Neuronal stem cell (in vitro differentiated cells): Measurements from ENCODE around the gene UBQLN1.
"Not testable (repeated sequence)": the region's sequence is repeated elsewhere in the genome, so short reads cannot be mapped to it uniquely, and the experiment has no call there.

Experiments
- DNase-seq: peaks from one replicate; pipeline ENCODE4 v3.0.0-alpha.2; 2013; ENCODE audit warnings: low spot score
- H2AFZ ChIP-seq: one replicate; pipeline ENCODE4 v1.6.1; 2013; ENCODE audit warnings: mild to moderate bottlenecking, low read length, inconsistent platforms
- H2AK5ac ChIP-seq: 2 replicates; pipeline ENCODE4 v1.6.1; 2013; ENCODE audit warnings: low read depth, mild to moderate bottlenecking, inconsistent platforms, low read length, moderate library complexity, mixed read lengths
- H2BK120ac ChIP-seq: 2 replicates; pipeline ENCODE4 v1.6.1; 2013; ENCODE audit warnings: low read depth, mild to moderate bottlenecking, inconsistent platforms, low read length, moderate library complexity, mixed read lengths
- H2BK12ac ChIP-seq: one replicate; pipeline ENCODE4 v1.6.1; 2013; ENCODE audit warnings: low read length, inconsistent platforms
- H2BK15ac ChIP-seq: 2 replicates; pipeline ENCODE4 v1.6.1; 2013; ENCODE audit warnings: mild to moderate bottlenecking, low read length, inconsistent platforms, mixed read lengths
- H2BK5ac ChIP-seq: one replicate; pipeline ENCODE4 v1.6.1; 2013; ENCODE audit warnings: inconsistent platforms, mild to moderate bottlenecking, low read length, moderate library complexity
- H3K14ac ChIP-seq: one replicate; pipeline ENCODE4 v1.6.1; 2013; ENCODE audit warnings: low read length, inconsistent platforms
- H3K18ac ChIP-seq: 2 replicates; pipeline ENCODE4 v1.6.1; 2013; ENCODE audit warnings: low read length, inconsistent platforms
- H3K23ac ChIP-seq: 2 replicates; pipeline ENCODE4 v1.6.1; 2013; ENCODE audit warnings: low read depth, mild to moderate bottlenecking, mixed read lengths, low read length, inconsistent platforms; ENCODE audit not compliant: poor library complexity
- H3K27ac ChIP-seq: replicated peaks from 3 replicates; pipeline ENCODE4 v1.5.1; 2013; ENCODE audit warnings: low read length, inconsistent platforms
- H3K27me3 ChIP-seq, 3 experiments: 2 replicates each; pipeline ENCODE4 v1.6.1; 2013; ENCODE audit warnings: low read length in 3 of 3, mild to moderate bottlenecking in 2 of 3, inconsistent platforms in 1 of 3, low read depth in 1 of 3, mixed read lengths in 1 of 3, moderate library complexity in 1 of 3; ENCODE audit not compliant: control insufficient read depth in 3 of 3, insufficient read depth in 3 of 3
- H3K36me3 ChIP-seq, 2 donors: replicated peaks in 1 of 2; 2 replicates each; pipeline ENCODE4 v1.6.1; 2013; ENCODE audit warnings: low read length in 2 of 2; ENCODE audit not compliant: control insufficient read depth in 2 of 2, insufficient read depth in 2 of 2
- H3K4ac ChIP-seq: 2 replicates; pipeline ENCODE4 v1.6.1; 2013; ENCODE audit warnings: inconsistent platforms, mild to moderate bottlenecking, low read length, moderate library complexity
- H3K4me1 ChIP-seq, 2 donors: 1 replicate in 1 of 2; 2 replicates in 1 of 2; pipeline ENCODE4 v1.6.1; 2013; ENCODE audit warnings: low read length in 2 of 2, low read depth in 1 of 2; ENCODE audit not compliant: control insufficient read depth in 2 of 2, insufficient read depth in 1 of 2
- H3K4me2 ChIP-seq: one replicate; pipeline ENCODE4 v1.6.1; 2013; ENCODE audit warnings: mild to moderate bottlenecking, low read length, inconsistent platforms; ENCODE audit not compliant: insufficient read depth, poor library complexity, severe bottlenecking
- H3K4me3 ChIP-seq, 2 donors: 2 replicates each; pipeline ENCODE4 v1.5.1; 2013; ENCODE audit warnings: low read length in 2 of 2, mild to moderate bottlenecking in 2 of 2, inconsistent platforms in 1 of 2, moderate library complexity in 1 of 2
- H3K79me1 ChIP-seq: one replicate; pipeline ENCODE4 v1.6.1; 2013; ENCODE audit warnings: low read depth, mild to moderate bottlenecking, inconsistent platforms, low read length, moderate library complexity
- H3K9ac ChIP-seq: one replicate; pipeline ENCODE4 v1.6.1; 2013; ENCODE audit warnings: mild to moderate bottlenecking, low read depth, low read length, inconsistent platforms; ENCODE audit not compliant: poor library complexity
- H3K9me3 ChIP-seq, 2 donors: replicated peaks in 1 of 2; 2 replicates each; pipeline versions ENCODE3 to v1.6.1; 2013; ENCODE audit warnings: low read length in 2 of 2, mild to moderate bottlenecking in 2 of 2, inconsistent platforms in 1 of 2, low read depth in 1 of 2, mixed read lengths in 1 of 2, moderate library complexity in 1 of 2; ENCODE audit not compliant: control insufficient read depth in 2 of 2, insufficient read depth in 1 of 2
- H4K8ac ChIP-seq: one replicate; pipeline ENCODE4 v1.6.1; 2013; ENCODE audit warnings: low read depth, mild to moderate bottlenecking, inconsistent platforms, low read length, moderate library complexity
- H4K91ac ChIP-seq: one replicate; pipeline ENCODE4 v1.6.1; 2013; ENCODE audit warnings: low read length, low read depth, mild to moderate bottlenecking, inconsistent platforms; ENCODE audit not compliant: poor library complexity
- WGBS, 2 donors: extraction: QIAGEN DNeasy Blood & Tissue Kit; methylation state at CpG; one replicate each; pipeline ENCODE4 v1.1.7; 2013; ENCODE audit warnings: missing lambda C conversion rate in 2 of 2, mixed read lengths in 1 of 2; ENCODE audit not compliant: insufficient read length in 2 of 2, insufficient replicate concordance in 1 of 2; ENCODE audit errors: extremely low coverage in 2 of 2; 5-methylcytosine and 5-hydroxymethylcytosine counted together

UBQLN1 gene

GRCh38 chr9:83708515-83709158, 879 bp upstream of the UBQLN1 start:
- no CpG with 5 or more reads among the region's 20 CpGs for whole genome bisulfite sequencing, 2 donors
- peak overlapping the region; percentile 99 for H2BK5ac ChIP-seq
- no peak overlapping the region for H3K18ac ChIP-seq

GRCh38 chr9:83707518-83707767, 315 bp downstream of the UBQLN1 start:
- Histone ChIP-seq H2AK5ac (peak overlapping the region; percentile 99), H3K9me3 (peaks cover 0 to 17% of the 10 kb centered on the region in 2 donors), H2AFZ (peak overlapping the region; percentile 99), H4K91ac (peak overlapping the region; percentile 72), H4K8ac (peak overlapping the region; percentile 96), H3K4ac (peak overlapping the region; percentile 98), H3K4me1 (peaks cover 2 to 4% of the 10 kb centered on the region in 2 donors), H3K27me3 (no peaks in the 10 kb centered on the region), H3K4me2 (peak overlapping the region; percentile 49), H2BK5ac (peak overlapping the region; percentile 99), H2BK120ac (peak overlapping the region; percentile 72), H3K79me1 (peaks cover 7% of the 10 kb centered on the region), H3K23ac (peak overlapping the region; percentile 100), H3K9ac (peak overlapping the region; percentile 100), H3K36me3 (peaks cover 0 to 33% of the 10 kb centered on the region in 2 donors), H3K14ac (peak overlapping the region; percentile 99), H3K27ac (peak overlapping the region; percentile 95), H2BK12ac (peak overlapping the region; percentile 58), H3K18ac (peak overlapping the region; percentile 99), H2BK15ac (peak overlapping the region; percentile 98), H3K4me3 (peak overlapping the region; percentile 77 to 99)
- WGBS, 2 donors: no CpG with 5 or more reads among the region's 26 CpGs
- no peak for DNase-seq

More at GRCh38 chr9:83708515-83709158, 879 bp upstream of the UBQLN1 start:
- Histone ChIP-seq H3K9ac (peak overlapping the region; percentile 70), H3K4me1 (peaks cover 2 to 4% of the 10 kb centered on the region in 2 donors), H3K79me1 (peaks cover 7% of the 10 kb centered on the region), H3K36me3 (peaks cover 0 to 23% of the 10 kb centered on the region in 2 donors), H2BK15ac (no peak overlapping the region), H3K23ac (no peak overlapping the region), H2AFZ (peak overlapping the region; percentile 99), H3K27ac (no peak overlapping the region), H3K4ac (no peak overlapping the region), H3K27me3 (no peaks in the 10 kb centered on the region), H3K14ac (no peak overlapping the region), H3K4me3 (peak overlapping the region; percentile 77 to 99), H2BK12ac (no peak overlapping the region), H4K91ac (no peak overlapping the region), H4K8ac (no peak overlapping the region), H3K4me2 (peak overlapping the region; percentile 95), H2BK120ac (no peak overlapping the region), H3K9me3 (peaks cover 0 to 12% of the 10 kb centered on the region in 2 donors), H2AK5ac (no peak overlapping the region)
- DNase-seq: no peak

- H3K4ac ChIP-seq: peak overlapping the region; percentile 98
- peaks cover 0 to 33% of the 10 kb centered on the region in 2 donors for H3K36me3 ChIP-seq
- peak overlapping the region; percentile 100 for H3K23ac ChIP-seq
- H3K18ac ChIP-seq: peak overlapping the region; percentile 99
- peak overlapping the region; percentile 98 for H2BK15ac ChIP-seq
- H4K91ac ChIP-seq: no peak overlapping the region
- peak overlapping the region; percentile 99 for H3K14ac ChIP-seq
- no CpG with 5 or more reads among the region's 42 CpGs for WGBS, 2 donors
- peak overlapping the region; percentile 77 to 99 for H3K4me3 ChIP-seq
- peak overlapping the region; percentile 99 for H2AK5ac ChIP-seq
- no peak overlapping the region for H4K8ac ChIP-seq
- peak overlapping the region; percentile 95 for H3K27ac ChIP-seq
- DNase-seq: peak; percentile 70
- H2BK120ac ChIP-seq: peak overlapping the region; percentile 72
- H2AFZ ChIP-seq: peak overlapping the region; percentile 99
- peaks cover 2 to 4% of the 10 kb centered on the region in 2 donors for H3K4me1 ChIP-seq
- H3K9me3 ChIP-seq: peaks cover 0 to 19% of the 10 kb centered on the region in 2 donors
- H2BK5ac ChIP-seq: peak overlapping the region; percentile 99
- peak overlapping the region; percentile 49 for H3K4me2 ChIP-seq
- peak overlapping the region; percentile 100 for H3K9ac ChIP-seq
- peak overlapping the region; percentile 58 for H2BK12ac ChIP-seq
- H3K79me1 ChIP-seq: peaks cover 7% of the 10 kb centered on the region
- H3K27me3 ChIP-seq: no peaks in the 10 kb centered on the region
Measured at GRCh38 chr9:83706676-83707517, 861 bp downstream of the UBQLN1 start.

- peak overlapping the region in 1 of 2 donors; percentile 77 for H3K4me3 ChIP-seq
Measured at GRCh38 chr9:83705219-83705651, 2.5 kb downstream of the UBQLN1 start.

More at GRCh38 chr9:83705219-83705651, 2.5 kb downstream of the UBQLN1 start:
- H3K23ac ChIP-seq, H4K8ac ChIP-seq, H3K14ac ChIP-seq, H2AK5ac ChIP-seq, DNase-seq, H4K91ac ChIP-seq, H3K9ac ChIP-seq, H2BK15ac ChIP-seq, H2BK5ac ChIP-seq, H2AFZ ChIP-seq, H3K79me1 ChIP-seq, H3K27me3 ChIP-seq, H3K18ac ChIP-seq, H2BK12ac ChIP-seq, H3K27ac ChIP-seq, H3K4me2 ChIP-seq, H3K4me1 ChIP-seq, H2BK120ac ChIP-seq, H3K4ac ChIP-seq: not testable (repeated sequence)
- H3K9me3 ChIP-seq: peaks cover 0 to 19% of the 10 kb centered on the region in 2 donors
- H3K36me3 ChIP-seq: peaks cover 0 to 33% of the 10 kb centered on the region in 2 donors
- WGBS, 2 donors: no CpG with 5 or more reads among the region's 12 CpGs
